Nucleus accumbens (tissue), 56 donors: ENCODE data around the gene MED22.

Experiments
- DNase-seq, 56 donors: peaks; one replicate each; lab custom pipeline; 2025; lab: John Stamatoyannopoulos, UW

MED22 gene

GRCh38 chr9:133356391-133357091 is 8.6 kb upstream of the MED22 start, which contains the start of the genes SURF1 and SURF2:
Gene SURF1 (minus strand): TSS chr9:133356487. CDS start chr9:133356453, 34 bp downstream.
Gene SURF2 (plus strand): TSS chr9:133356550. CDS start chr9:133356593, 43 bp downstream.
- DNase-seq = peak in 54 of 56 donors; percentile 13 to 90 (median 70)

- peak in 1 of 56 donors; percentile 69 for DNase-seq
Observed at GRCh38 chr9:133355881-133356357, 8.0 kb upstream of the MED22 start.

DNA sequence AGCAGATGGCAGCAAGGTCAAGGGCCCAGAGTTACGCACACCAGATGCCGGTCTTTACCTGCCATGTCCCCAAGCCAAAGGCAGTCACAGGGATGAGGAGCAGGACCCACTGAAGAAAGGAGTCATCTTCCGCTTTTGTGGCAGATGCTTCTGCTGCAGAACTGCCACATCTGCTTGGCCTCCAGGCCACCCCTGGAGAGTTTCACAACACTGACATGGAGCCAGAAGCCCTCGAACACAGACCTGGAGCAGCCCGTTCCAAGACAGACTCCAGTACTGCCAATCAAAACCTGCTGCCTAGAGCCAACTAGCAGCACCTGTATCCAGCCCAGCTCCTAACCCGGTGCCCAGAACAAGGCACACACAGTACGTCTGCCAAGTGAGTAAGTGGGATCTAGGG is 6.8 kb upstream of the MED22 start:
- DNase-seq = no peak

GRCh38 chr9:133353548-133353947 is 5.6 kb upstream of the MED22 start:
- DNase-seq = no peak

- no peak for DNase-seq
Observed at GRCh38 chr9:133352635-133353340, 4.9 kb upstream of the MED22 start.

DNA sequence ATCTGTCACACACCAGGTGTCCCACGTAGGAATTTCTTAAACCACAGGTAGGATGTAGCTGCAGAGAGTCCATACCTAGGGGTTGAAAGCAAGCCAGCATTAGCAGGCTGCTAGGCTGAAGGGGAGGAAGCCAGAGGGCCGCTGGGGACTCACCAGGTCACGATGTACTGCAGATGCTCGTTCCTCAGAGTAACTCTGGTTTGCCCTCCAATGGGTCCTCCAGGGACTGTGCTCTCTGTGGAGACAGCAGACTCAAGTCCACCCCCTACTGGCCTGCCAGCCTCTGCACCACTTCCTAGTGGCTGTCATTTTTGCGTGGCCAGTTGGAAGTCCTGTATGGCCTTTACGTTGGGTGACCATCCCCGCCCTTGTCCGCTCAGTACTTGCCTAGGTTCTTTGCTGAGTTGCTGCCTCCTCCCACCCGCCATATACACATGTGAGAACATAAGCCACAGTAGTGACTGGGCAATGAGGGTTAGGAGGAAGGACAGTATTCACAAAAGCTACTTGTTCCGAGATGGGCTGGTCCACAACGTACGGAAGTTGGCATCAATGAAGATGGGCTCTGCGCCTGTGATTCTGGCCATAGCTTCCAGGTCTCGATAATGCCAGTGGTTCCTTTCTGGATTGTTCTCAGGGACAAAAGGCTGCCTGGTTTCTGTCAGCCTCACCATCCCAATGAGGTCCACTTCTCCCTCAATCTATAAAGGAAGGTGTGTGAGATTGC is 4.1 kb upstream of the MED22 start:
- peak in 2 of 56 donors; percentile 7 to 37 for DNase-seq

- DNase-seq = no peak
Observed at GRCh38 chr9:133351526-133351907, 3.6 kb upstream of the MED22 start.

DNA sequence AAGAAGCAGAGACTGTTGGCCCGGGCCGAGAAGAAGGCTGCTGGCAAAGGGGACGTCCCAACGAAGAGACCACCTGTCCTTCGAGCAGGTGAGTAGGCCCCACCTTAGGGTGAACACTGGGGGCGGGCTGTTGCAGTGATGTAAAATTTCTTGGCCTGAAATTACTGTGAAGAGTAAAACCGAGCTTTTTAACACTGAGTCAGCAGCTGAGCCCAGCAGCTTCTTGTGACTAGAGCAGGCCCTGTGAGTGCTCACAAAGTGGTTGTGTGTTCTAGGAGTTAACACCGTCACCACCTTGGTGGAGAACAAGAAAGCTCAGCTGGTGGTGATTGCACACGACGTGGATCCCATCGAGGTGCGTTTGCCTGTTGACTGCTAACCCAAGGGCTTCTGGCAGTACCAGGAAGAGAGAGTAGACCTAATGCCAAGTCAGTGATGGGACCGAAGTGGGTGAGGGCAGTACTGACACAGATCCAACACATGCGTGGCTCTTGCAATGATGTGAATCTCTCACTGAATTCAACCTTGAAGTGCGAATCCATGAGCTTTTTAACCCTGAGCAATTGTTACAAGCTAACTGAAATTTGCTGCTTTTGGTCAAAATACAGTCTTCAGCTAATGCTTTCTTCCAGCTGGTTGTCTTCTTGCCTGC is 2.2 kb upstream of the MED22 start:
- no peak for DNase-seq

DNA sequence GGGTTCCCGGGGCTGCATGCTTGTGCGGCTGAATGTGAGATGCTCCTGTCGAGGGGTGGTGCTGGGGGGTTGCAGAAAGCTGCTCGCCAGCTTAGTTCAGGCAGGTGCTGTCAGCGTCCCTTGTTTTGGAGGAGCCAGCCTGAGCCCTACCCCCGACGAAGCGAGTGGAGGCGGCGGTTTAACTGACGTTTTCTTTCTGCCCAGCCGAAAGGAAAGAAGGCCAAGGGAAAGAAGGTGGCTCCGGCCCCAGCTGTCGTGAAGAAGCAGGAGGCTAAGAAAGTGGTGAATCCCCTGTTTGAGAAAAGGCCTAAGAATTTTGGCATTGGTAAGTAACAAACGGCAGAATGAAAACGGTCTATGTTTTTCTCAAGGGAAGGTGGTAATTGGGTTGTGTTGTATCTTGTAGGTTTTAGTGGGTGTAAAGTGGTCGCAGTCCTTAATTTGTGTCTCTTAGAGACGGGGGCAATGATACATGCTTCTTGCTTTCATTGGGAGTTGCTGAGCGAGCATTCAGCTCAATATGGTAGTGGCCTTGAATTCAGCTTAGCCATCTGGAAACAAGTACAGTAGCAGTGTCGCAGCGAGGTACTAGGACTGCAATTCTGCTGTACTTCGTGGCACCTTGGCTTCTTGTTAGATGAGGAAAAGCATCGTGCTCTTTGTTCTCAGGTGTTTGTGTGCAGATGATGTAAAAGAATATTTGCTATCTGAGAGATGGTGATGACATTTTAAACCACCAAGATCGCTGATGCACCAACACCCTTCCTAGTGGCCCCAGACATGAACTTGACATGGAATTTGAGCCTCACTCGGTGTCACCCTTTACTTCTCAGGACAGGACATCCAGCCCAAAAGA is 1.0 kb upstream of the MED22 start:
- DNase-seq = peak in 1 of 56 donors; percentile 36

GRCh38 chr9:133347515-133347984 is 381 bp downstream of the MED22 start:
- DNase-seq = peak in 5 of 56 donors; percentile 47 to 63 (median 55)

DNA sequence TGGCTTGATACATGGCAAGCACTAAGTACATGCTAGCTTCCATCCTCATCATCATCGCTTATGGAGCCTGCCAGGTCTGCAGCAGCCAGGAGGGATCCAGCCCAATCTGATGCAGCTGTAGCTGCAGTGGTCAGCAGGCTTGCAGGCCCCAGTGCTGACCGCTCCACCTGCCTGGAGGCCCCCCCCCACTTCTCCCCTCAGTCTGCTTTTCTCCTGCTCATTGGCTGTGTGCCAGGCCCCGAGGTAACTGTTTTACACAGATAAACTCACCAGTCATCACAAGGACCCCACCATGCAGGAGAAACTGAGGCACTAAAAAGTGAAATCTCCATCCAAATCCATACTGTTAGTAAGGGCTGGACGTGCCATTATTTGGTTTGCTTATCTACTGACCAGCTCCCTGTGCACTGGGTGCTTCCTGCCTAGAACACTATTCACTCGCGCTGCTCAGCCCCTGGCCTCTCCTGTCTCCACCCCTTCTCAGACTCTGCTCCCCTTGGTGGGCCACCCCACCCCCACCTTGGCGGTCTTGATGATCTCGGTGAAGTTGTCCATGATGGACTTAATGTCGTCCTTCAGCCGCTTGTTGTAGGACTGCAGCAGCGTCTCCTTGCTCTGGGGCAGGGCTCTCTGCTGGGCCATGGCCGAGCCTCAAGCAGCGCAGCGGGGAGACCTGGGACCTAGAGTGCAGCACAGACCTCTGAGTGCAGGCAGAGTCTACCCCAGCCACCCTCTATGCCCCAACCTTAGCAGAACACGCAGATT is 1.7 kb downstream of the MED22 start:
- DNase-seq = no peak

DNA sequence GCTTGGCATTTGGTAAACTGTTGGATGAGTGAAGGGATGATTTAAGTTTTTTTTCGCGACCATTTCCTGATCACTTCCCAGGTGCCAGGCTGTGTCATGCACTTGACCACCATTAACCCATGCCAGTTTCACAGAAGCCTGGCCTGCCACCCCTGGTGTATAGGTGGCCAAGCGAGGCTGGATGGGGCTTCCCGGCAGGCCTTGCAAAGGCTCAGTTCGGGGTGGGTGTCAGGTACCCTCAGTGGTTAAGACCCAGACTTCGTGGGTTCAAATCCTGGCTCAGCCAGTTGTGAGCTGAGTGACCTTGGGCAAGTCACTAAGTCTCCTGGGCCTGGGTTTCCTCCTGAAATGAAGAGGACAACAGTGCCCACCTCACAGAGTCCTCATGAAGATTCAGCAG is 2.3 kb downstream of the MED22 start:
- no peak for DNase-seq

DNA sequence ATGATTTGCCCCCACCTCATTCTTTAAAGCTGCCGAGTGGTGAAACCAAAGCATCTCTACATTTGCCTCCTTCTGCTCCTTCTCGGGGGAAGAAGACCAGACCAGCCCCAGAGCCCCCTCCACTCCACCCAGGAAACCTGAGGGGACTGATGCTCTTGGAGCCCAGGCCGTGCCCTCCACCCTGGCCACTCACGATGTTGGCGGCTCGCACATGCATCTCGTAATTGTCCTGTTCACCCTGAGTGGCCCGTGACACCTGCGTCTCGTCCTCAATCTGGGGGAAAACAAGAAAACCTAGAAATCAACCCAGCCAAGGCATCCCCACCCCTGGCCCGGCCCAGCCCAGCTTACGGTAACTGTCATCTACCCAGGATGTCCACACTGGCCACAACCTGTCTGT is 3.0 kb downstream of the MED22 start:
- no peak for DNase-seq

DNA sequence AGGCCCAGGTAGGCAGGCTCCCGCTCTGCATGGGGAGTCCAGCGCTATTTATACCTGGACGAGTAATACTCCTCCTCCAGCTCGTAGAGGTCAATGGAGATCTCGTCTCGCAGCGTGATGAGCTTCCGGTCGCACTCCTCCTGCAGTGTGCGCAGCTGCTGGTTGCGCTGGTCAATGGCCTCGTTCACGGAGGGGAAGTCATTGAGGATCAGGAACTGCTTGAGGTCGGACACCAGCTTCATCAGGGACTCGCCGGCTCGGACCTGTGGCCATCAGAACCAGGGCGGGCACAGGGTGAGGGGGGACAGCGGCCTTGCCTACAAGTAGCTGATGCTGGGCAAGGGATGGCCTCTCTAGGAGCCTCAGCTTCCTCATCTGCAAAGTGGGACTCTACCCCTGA is 3.9 kb downstream of the MED22 start:
- DNase-seq = no peak

DNA sequence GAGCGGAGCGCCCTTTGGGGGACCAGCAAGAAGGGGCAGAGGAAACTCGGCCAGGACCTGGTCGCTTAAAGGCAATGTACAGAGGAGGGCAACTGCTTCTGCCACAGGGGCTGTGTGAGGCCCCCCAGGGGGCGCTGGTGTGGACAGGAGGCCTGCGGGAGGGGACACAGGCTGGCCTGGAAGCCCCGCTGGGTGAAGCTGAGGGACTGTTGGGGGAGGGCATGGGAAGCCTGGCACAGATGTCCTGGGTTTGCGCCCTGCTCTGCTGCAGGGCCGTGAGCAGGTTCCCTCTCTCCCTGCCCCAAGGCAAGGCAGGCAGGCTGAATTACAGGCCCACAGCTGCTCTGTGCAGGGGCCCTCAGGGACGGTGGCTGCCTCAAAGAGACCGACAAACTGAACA is 5.4 kb downstream of the MED22 start:
- DNase-seq = no peak

DNA sequence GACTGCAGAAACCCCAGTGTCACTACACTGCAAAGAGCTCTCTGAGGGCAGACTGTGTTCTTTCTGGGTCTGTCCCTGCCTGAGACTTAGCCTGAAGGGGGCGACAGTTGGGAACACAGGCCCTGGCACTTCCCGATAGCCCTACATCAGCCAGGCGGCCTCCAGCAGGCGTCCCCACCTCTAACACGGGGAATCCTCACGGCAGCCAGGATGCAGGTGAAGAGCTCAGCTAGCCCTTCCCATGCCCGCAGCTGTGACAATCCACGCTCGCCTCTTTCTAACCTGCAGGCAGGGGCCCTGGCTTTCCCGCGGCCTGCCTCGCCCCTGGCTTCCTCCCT is 5.9 kb downstream of the MED22 start:
- no peak for DNase-seq

DNA sequence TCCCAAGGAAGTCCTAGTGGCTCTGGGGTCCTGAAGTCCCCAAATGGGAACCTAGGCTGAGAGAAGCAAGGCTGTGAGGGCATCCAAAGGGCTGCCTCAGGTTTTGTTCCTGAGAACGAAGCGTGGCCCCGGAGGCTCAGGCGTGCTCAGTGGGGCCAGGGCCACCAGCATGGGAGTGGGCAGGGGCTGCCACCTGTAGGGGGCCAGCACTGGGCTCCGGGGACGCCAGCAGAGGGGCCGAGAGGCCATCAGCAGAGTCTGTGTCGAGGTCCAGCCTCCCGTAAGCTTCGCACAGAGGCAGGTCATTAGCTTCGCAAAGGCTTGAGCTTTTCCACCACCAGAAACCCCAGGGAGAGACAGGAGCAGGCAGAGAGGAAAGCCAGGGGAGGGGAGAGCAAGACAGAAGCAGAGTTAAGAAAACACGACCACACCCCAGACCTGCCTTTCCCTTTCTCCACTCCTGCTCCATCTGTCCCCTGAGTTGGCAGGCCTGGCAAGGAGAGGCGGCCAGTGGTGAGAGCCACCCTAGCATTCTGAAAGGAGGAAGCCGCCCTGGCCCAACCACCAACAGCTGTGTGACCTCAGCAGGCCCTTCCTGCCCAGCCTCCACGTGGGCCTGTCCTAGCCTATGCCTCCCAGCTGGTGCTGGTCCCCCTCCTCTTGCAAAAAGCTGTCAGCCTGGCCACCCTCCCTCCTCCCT is 6.4 kb downstream of the MED22 start:
- DNase-seq = peak in 11 of 56 donors; percentile 4 to 50 (median 23)

GRCh38 chr9:133340916-133341315 is 7.0 kb downstream of the MED22 start:
- DNase-seq = no peak
